GM18498 (cell line): ENCODE results near the gene MARCOL.

Source experiments
- ATAC-seq: cut with Tn5 transposase; IDR thresholded peaks from one replicate; pipeline ENCODE4 v1.9.1; 2021; ENCODE audit warnings: mild to moderate bottlenecking, moderate library complexity; ENCODE audit not compliant: unreplicated experiment

The MARCOL gene

GRCh38 chr5:148238418-148238794, at the start of gene MARCOL:
MARCOL (plus strand) TSS chr5:148238525; CDS start chr5:148238598, 73 bp downstream.
- no peak for ATAC-seq

GRCh38 chr5:148191010-148191409, 47.3 kb upstream of the MARCOL start:
- ATAC-seq = no peak

GRCh38 chr5:148193202-148193601, 45.1 kb upstream of the MARCOL start:
- no peak for ATAC-seq

- ATAC-seq = no peak
These were observed 37.2 kb upstream of the MARCOL start for GRCh38 chr5:148201151-148201550.

- no peak for ATAC-seq
These were observed 35.7 kb upstream of the MARCOL start, which contains the start of gene SPINK6 for GRCh38 chr5:148202531-148203203. SPINK6 (plus strand) TSS chr5:148203042; CDS start chr5:148203097, 55 bp downstream.

- ATAC-seq = no peak
These were observed 33.1 kb upstream of the MARCOL start for GRCh38 chr5:148205044-148205806.

GRCh38 chr5:148205865-148206264, 32.5 kb upstream of the MARCOL start:
- ATAC-seq = no peak

GRCh38 chr5:148206620-148207019, 31.7 kb upstream of the MARCOL start:
- no peak for ATAC-seq

- ATAC-seq = no peak
These were observed 30.1 kb upstream of the MARCOL start for GRCh38 chr5:148208226-148208625.

- ATAC-seq = no peak
These were observed 29.1 kb upstream of the MARCOL start for GRCh38 chr5:148209151-148209770.

GRCh38 chr5:148214665-148215185, 23.6 kb upstream of the MARCOL start:
- ATAC-seq = no peak

GRCh38 chr5:148221508-148221907, 16.8 kb upstream of the MARCOL start:
- no peak for ATAC-seq

GRCh38 chr5:148224117-148224742, 14.1 kb upstream of the MARCOL start:
- no peak for ATAC-seq

- ATAC-seq = no peak
These were observed 9.8 kb upstream of the MARCOL start for GRCh38 chr5:148228392-148228984.

GRCh38 chr5:148229840-148230239, 8.5 kb upstream of the MARCOL start:
- no peak for ATAC-seq

- ATAC-seq = no peak
These were observed 8.1 kb upstream of the MARCOL start for GRCh38 chr5:148230240-148230639.

GRCh38 chr5:148237785-148238417, 424 bp upstream of the MARCOL start:
- ATAC-seq = no peak

- no peak for ATAC-seq
These were observed 10.6 kb downstream of the MARCOL start for GRCh38 chr5:148248894-148249293.

GRCh38 chr5:148255456-148255855, 17.1 kb downstream of the MARCOL start:
- ATAC-seq = no peak

- ATAC-seq = no peak
These were observed 21.0 kb downstream of the MARCOL start for GRCh38 chr5:148259288-148259687.
